Stimulated activated CD4-positive, alpha-beta T cell treated with anti-CD3 and anti-CD28 coated beads, Interleukin-4, amount 100 ng/mL, for 48 hours (primary cell): ENCODE measurements around the gene PPL.

Experiments
- DNase-seq, 2 donors: peaks; one replicate each; pipeline ENCODE4 v3.0.0-alpha.2; 2020; ENCODE audit warnings: low read depth in 2 of 2

PPL gene

DNA sequence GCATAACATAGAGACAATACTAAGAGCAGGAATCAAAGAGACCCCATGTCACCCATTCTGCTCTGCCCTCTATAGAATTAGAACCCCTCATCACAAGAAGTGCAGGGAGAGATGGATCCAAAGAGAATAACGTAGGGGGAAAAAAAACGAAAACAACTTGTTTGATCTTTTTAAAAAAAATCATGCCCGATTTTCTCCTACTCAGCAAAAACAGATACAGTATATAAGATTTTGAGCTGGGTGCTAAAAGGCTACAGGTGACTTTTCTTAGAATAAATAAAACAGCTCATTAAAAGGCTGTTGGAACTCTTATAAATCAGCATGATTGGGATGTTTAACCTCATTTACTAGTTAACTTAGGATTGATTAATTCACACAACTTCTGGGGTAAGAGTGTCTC is 72.2 kb downstream of the PPL start:
- DNase-seq = no peak

DNA sequence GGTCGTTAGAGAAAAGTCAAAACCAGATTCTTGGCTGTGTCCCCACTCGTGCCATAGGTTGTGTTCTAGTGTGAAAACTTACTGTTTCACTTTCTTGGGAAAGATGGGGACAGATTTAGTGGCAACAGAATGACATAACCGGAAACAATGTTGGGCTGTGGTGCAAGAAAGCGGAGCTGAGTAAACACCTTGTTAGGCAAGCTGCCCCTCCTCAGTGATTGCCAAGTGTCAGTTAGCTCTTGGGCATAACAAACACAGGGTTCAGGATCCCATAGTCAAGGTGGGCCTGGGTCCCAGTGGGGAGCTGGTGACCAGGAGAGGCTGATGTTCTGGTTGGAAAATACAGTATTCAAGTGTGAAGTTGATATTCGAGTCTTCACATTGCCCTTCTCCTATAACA is 74.3 kb downstream of the PPL start:
- no peak for DNase-seq

DNA sequence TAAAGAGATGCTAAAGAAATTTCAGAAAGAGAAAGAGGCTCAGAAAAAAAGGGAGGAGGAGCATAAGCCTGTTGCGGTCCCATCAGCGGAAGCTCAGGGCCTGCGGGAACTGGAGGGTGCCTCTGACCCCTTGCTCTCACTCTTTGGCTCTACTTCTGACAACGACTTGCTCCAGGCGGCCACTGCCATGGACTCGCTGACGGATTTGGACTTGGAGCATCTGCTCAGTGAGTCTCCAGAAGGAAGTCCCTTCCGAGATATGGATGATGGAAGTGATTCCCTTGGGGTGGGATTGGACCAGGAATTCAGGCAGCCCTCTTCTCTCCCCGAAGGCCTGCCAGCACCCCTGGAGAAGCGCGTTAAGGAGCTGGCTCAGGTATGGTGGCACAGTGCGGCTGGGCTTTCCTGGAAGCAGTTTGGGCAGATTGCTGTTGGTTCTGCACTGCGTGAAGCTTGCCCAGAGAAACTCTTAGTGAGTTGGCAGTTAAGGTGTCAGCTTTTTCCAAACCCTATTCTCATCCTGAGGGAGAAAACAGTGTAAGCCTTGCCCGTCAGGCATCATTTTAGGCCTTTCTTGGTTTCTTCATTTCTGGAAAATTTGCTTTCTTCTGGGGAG is 76.1 kb downstream of the PPL start:
- no peak for DNase-seq

DNA sequence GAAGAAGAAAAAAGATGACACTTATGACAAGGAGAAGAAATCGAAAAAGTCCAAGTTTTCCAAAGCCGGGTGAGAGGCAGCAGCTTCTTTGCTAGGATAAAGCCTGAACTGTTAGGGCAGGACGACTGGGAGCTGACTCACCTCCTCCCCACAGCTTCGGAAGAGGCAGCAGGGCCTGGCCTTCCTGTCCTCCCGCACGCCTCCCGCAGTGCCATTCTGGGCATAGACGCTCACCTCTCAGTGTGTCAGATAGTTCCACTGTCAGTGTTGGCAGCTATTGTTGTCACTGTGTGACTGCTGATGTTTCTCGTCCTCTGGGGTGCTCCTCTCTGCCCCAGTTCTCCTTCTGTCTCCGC is 77.1 kb downstream of the PPL start:
- DNase-seq = no peak

DNA sequence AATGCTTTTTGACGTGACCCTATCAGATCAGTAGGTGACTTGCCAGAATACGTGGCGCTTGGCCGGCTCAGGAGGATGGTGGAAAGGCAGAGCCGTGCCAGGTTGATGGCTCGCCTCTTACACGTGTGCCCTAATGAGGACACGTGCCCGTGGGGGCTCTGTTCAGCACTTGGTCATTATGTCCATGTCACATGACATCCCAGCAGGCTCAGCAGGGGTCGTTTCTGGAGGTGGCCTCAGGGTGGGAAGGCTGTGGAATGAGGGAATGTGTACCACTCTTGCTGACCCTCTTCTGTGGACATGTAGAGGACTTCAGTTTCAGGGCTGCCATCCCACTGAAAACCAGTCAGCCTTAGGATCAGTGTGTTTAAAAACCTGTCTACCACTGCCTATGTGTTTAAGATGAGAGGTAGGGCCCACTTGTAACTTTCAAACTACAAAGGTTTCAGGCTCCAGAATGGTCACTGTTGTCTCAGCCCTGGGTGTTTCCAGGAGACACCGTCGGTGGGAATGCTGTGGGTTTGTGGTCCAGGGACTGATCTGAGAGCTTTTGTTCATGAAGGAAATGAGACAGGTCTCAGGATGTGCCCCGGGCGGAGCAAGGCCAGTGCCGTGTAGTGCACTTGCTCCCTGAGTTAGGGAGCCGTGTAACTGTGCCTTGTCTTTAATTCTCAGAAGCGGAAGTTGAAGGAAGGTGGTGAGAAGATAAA is 77.6 kb downstream of the PPL start:
- DNase-seq = no peak

DNA sequence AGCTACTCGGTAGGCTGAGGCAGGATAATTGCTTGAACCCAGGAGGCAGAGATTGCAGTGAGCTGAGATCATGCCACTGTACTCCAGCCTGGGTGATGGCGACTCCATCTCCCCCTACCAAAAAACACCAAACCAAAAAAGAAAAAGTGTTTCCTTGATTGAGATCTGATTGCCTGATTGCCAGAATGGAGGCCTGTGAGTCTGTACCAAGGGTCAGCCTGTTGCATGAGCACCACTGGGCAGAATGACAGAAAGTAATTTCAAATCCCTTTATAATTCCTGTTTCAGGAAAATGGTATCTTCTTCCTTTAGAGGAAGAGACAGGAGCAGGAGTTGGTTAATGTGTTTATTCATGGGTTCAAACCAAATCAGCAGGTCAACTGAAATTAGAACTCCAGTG is 81.1 kb downstream of the PPL start:
- no peak for DNase-seq

DNA sequence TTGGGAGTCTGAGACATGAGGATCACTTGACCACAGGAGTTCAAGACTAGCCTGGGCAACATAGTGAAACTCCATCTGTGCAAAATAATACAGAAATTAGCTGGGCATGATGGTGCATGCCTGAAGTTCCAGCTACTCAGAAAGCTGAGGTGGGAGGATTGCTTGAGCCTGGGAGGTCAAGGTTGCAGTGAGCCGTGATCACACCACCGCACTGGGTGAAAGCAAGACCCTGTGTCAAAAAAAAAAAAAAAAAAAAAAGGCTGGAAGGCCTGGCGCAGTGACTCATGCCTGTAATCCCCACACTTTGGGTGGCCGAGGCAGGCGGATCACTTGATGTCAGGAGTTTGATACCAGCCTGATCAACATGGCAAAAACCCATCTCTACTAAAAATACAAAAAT is 81.6 kb downstream of the PPL start:
- no peak for DNase-seq

DNA sequence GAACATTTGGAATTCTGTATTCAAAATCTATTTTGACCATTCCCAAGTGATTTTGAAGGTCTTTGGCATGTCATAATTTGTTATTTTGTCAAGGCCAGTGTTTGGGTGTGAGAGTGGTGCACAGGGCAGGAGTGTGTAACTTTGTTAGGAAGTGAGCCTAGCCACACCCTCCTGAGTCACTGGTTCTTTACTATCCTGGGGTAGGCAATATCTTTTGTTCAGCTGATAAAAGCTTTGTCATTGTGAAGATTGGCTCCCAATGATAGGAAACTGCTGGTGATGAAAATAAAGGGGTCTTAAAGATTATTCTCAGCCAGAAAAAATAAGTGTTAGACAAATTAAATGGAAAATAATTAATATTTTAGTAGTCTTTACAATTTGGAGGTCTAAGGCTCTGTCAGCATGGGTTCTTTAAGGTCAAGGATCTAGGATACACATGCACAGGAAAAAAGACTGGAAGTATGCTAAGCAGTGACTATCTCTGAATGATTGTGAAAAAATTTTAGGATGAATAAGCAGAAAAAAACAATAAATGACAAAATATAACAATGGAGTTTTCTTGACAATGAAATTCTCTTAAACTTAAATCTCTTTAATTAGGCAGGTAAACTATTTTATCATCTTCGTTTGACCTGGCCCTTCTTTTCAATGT is 84.6 kb downstream of the PPL start:
- DNase-seq = no peak

DNA sequence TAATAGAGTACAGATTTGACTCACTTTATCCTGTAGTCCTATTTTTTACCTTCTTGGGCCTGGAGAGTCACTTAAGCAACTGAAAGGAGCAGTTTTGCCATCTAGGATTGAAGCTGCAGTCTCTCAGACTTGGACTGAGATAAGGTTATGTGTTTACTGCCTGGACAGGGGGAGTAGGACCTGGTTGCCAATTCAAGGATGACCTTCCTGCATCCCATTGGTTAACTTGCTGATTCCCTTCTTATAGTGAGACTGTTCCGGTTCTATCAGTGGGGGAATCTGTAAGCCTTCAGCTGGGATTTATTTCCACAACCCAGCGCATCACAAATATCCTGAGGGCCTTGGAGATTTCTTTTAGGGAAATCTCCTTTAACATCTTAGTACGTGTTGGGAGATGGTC is 86.7 kb downstream of the PPL start:
- DNase-seq = no peak

DNA sequence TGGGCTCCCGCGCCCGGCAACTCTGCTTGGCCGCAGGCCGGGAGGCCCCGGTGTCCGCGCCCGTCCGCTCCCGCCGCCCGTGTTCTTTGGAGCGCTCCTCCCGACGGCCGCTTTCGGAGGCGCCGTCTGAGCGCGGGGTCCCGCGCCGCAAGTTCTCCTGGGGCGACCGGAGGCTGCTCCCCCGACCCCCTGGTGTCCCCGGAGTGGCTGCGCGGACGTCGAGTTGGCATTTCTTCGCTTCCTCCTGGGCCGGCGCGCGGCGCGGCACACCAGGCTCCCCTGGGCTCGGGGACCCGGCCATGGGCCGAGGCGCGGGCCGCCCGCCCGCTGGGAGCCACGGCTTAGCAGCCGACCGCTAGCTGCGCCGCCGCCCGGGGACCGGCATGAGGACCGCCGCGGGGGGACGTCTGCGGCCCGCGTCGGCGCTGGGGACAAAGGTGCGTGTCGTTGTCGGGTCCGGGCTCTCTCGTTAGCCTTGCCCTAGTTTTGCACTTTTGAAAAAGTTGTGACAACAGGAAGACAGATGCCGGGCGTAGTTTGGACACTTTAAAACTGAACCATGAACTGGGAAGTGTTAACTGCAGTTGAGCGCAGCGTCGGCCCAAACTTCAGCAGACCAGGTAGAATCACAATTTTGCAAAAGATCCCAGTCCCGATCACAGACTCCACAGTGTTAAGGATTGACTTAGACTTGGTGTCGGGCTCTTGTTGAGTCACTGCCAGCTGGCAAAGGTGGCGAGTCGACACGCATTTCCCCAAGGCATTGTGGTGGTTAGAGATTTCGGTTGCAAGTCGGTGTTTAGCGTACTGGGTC is 89.0 kb downstream of the PPL start:
- DNase-seq = peak; percentile 19 to 23

DNA sequence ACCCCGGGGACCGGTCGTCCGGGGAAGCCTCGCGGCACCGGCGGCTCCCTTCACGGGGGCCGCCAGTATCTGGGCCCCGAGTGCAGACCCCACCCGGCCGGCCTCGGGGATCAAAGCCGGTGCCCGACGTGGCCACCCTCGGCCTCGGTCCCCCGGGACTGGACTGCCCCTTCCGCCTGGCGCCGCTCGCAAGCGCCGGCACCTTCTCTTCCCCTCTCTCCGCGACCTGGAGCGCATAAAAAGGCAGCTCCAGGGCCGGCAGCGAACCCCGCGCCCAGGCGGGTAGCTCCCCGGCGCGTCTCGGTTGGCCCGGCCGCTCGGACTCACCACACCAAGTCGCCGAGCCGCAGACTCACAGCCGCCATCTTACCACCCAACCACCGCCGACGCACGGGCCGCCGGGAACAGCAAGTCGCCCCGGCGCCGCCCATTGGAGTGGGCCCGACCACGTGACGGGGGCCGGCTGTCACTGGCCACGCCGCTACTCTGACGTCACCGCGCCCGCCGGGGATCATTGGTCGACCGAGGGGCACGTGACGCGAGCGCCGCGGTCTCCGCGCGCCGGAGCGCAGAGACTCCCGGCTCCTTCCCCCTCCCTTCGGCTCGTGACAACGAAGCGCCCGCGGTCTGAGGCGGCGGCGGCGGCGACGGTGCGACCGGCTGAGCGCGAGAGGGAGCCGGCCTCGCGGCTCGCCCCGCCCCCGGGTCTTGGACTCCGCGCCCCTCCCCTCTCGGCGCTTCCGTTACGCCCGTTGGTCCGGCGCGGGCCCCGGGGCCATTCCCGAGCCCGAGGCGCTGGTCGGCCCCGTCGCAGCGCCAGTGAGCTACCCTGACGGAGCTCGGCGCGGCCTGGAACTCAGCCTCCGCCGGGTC is 89.8 kb downstream of the PPL start, which contains the start of the genes GLYR1 and UBN1:
TSS of gene GLYR1 (minus strand) at position 388 of the 873 bp plus-strand sequence. CDS start at position 365, 23 bp downstream.
TSS of gene UBN1 (plus strand) at position 581 of the 873 bp plus-strand sequence. CDS start 5,437 bp downstream, outside the sequence.
- DNase-seq = peak; percentile 100

DNA sequence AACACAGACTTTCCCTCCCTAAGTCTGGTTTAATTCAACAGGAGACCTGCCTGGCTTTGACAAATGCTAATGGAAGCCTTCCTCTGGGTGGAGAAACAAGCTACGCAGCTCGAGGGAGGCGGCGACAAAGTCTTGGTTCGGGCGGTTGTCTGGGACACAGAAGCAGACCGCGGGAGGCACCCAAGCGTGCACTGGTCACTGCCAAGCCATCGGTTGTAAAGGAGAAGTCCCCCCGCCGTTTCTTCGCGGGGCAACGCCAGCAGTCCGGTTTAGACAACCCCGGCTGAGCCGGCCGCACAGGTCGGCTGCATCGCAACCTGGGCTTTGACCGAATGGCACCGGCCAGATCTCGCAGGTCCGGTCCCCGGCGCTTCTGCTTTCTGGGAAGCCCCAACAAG is 90.4 kb downstream of the PPL start:
- DNase-seq = peak; percentile 7 to 15

DNA sequence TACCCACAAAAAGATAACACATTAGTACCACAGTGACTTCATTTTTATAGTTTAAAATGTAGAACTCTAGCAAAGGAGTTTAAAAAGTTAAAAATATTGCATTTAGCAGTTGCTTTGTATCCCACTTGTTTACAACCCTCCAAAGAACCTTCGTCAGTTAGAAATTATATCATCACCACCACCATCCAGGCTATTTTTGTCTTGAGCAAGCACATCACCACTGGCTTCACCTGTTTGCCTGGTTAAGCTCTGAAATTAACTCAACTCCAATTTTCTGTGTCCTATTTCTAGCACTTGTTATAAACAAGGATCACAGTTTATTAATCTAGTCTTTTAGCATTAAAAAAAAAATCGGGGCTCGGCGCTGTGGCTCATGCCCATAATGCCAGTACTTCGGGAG is 96.0 kb downstream of the PPL start:
- DNase-seq = no peak

DNA sequence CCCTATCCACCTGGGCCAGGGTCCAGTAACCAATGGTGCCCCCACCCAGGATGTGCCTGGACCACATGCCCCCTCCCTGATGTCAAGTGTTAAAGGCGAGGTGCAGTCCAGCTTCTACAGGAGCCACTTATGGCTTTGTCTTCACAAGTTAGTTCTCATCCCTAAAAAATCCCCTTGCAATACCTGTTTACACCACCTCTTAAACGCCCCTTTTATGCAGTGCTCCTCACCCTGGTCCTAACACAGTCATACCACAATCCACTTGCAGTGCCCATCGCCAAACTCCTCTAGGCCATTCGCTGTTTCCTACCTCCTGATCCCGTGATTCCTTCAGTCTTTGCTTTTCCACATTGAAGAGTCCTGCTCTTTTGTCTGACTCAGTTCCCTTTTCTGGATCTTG is 97.0 kb downstream of the PPL start:
- DNase-seq = no peak

DNA sequence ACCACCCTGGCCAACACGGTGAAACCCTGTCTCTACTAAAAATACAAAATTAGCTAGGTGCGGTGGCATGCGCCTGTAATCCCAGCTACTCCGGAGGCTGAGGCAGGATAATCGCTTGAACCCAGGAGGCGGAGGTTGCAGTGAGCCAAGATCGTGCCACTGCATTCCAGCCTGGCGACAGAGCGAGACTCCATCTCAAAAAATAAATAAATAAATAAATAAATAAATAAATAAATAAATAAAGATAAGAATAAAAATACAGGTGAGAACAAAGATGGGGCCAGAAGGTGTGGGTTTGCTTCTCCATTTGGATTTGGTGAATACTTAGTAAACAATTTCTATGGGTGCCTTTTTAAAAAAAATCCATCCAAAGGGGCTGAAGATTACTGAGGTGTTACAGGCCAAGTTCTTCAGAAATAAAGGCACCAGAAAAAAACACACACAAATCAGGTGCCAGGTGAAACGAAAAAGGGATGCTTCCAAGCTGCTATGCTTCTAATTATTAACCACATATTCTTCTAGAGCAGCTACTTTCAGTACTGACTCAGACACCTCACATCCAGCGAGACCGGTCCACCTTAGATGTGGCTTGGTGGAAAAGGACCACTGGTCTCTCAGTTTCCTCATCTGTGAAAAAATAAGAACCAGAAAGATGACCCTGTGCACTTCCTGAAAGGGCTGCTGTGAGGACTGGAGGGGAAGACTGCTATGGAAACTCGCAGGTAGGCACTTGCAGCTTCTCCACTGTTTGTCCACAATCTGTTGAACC is 99.0 kb downstream of the PPL start:
- DNase-seq = no peak

DNA sequence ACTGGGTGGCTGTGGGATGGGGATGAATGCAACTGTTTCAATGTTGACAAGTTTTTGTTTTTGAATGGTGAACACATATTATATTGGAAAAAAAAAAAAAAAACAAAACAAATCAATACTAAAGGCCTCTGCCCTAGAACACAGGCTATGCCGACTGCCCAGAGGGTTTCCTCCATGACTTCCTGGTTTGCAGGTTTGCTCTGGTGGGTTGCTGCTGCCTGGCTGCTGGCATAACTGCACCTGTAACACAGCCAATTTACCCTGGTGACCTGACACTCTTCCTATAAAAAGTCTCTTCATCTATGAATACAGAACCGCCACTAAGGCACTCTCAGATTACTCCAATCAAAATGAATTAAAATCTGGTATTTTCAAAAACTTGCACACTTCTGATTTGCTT is 100.2 kb downstream of the PPL start:
- DNase-seq = no peak

DNA sequence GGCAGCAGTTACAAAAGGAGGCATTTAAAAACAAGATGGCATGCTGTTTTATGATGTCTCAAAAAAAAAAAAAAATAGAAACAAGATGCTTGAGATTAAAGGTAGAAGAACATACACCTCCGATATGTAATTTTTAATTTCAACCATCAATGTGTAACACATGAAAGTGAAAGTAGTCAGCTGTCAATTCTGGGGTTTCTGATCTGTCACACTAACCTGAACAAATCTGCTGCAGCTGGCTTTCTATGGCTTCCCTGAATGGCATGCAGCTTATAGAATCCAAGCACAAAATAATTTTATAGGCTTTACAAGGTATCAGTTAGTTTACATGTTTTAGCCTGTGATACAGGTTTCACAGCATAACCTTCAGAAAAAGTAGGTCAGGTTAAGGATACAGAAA is 103.4 kb downstream of the PPL start:
- no peak for DNase-seq

DNA sequence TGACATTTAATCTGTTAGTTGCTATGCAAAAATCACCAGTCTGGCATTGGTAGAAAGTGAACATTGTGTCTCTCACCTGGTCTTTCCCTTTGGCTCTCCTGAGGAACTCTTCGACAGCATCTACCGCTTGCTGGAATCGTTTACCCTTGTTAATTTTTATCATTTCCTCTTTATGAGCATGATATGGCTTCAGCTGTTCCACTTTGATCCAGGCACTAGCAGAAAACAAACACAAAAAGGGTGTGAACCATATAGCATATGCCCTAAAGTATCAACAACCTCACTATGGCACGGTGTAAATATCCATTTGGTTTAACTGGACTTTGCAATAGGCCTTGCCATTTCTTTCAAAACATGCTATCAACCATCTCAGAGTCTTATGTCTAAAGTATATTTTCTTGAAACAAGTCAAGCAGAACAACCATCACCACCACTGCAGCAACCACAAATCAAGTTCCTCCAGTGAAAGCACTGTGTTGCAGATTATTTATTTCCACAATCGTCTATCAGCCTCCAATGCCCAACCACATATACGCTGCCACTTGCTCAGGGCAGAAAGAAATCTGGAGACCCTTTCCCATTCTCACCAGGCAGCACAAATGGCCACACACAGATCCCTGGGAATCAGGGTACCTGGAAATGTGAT is 104.1 kb downstream of the PPL start:
- DNase-seq = no peak
